Measurements from ENCODE around the gene CEP41. TPM values are rescaled to one million over a fixed set of nuclear protein-coding genes. Genes with fewer than 3 reads are reported as not detected.

Gene CEP41
- total RNA-seq, 1 donor from 2014 or later: 11.3 TPM

- H3K27ac ChIP-seq: no peak overlapping the region
Measured at GRCh38 chr7:130394421-130395195, 46.2 kb downstream of the CEP41 start.

DNA sequence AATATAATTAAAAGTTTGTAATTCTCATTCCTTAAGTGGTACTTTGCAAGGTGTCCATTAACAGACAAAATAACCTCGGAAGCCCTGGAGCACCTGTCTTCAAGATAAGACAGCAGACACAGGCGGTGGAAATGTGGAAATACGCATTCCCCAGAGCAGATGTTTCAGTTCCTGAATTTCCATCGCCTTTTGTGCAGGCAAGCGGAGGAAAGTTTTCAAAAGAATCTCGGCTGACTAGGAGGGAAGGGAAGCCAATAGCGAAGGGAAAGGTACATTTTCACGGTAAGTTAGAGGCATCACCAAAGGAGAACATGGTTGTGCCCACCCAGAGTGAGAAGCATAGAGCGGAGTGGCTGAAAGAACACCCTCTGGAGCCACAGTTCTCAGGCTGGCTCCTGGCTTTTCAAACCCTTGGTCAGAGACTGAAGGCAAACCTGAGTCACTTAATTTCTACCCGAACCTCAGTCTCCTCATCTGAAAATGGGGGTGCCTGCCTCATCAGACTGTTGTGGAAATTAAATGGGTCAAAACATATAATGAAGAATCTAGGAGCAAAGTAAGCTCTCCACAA, 46.9 kb downstream of the CEP41 start:
- no peak for DNase-seq
- peak overlapping the region; percentile 25 for H3K27ac ChIP-seq
- intact Hi-C loops (cut with DNase I): no loop called here
- H3K9me3 ChIP-seq: no peaks in the 10 kb centered on the region
- H3K27me3 ChIP-seq: no peaks in the 10 kb centered on the region
- no peak for ATAC-seq
- TF ChIP-seq, protein P1, sequence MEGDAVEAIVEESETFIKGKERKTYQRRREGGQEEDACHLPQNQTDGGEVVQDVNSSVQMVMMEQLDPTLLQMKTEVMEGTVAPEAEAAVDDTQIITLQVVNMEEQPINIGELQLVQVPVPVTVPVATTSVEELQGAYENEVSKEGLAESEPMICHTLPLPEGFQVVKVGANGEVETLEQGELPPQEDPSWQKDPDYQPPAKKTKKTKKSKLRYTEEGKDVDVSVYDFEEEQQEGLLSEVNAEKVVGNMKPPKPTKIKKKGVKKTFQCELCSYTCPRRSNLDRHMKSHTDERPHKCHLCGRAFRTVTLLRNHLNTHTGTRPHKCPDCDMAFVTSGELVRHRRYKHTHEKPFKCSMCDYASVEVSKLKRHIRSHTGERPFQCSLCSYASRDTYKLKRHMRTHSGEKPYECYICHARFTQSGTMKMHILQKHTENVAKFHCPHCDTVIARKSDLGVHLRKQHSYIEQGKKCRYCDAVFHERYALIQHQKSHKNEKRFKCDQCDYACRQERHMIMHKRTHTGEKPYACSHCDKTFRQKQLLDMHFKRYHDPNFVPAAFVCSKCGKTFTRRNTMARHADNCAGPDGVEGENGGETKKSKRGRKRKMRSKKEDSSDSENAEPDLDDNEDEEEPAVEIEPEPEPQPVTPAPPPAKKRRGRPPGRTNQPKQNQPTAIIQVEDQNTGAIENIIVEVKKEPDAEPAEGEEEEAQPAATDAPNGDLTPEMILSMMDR (IDR thresholded peaks at IDR 0.05): no peak
- peaks cover 12% of the 10 kb centered on the region for H3K4me1 ChIP-seq
- H3K4me3 ChIP-seq: no peak overlapping the region
- no peaks in the 10 kb centered on the region for H3K36me3 ChIP-seq

More at GRCh38 chr7:130394421-130395195, 46.2 kb downstream of the CEP41 start:
- ATAC-seq (no peak), DNase-seq (no peak)
- H3K27me3 ChIP-seq: no peaks in the 10 kb centered on the region
- peaks cover 12% of the 10 kb centered on the region for H3K4me1 ChIP-seq
- intact Hi-C loops (cut with DNase I): no loop called here
- TF ChIP-seq, protein P1 (IDR thresholded peaks at IDR 0.05): no peak
- no peaks in the 10 kb centered on the region for H3K9me3 ChIP-seq
- H3K4me3 ChIP-seq: no peak overlapping the region
- no peaks in the 10 kb centered on the region for H3K36me3 ChIP-seq

- Histone ChIP-seq H3K27ac (peak overlapping the region; percentile 25), H3K4me3 (no peak overlapping the region), H3K27me3 (no peaks in the 10 kb centered on the region), H3K4me1 (peaks cover 11% of the 10 kb centered on the region), H3K36me3 (no peaks in the 10 kb centered on the region), H3K9me3 (no peaks in the 10 kb centered on the region)
- ATAC-seq: no peak
- intact Hi-C loops (cut with DNase I): no loop called here
- TF ChIP-seq, protein P1 (IDR thresholded peaks at IDR 0.05): no peak
- DNase-seq: no peak
Measured at GRCh38 chr7:130393101-130393561, 47.7 kb downstream of the CEP41 start.

DNA sequence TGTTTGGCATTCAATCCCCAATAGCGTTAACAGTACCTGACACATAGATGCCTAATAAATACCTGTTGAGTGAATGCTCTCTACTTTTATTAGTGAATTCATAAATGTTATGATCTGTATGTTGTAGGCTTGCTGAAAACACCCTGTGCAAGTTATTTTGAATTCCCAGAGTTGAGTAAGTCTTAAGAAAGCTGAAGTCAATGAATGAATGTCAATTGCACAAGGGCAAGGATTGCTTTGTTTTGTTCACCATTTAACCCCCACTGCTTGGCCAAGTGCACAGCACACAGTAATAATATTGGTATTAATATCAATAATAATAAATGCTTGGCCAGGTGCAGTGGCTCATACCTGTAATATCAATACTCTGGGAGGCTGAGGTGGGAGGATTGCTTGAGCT, 50.3 kb downstream of the CEP41 start:
- intact Hi-C loops (cut with DNase I): no loop called here
- H3K4me1 ChIP-seq: no peaks in the 10 kb centered on the region
- no peaks in the 10 kb centered on the region for H3K36me3 ChIP-seq
- no peak for DNase-seq
- no peak overlapping the region for H3K27ac ChIP-seq
- H3K9me3 ChIP-seq: no peaks in the 10 kb centered on the region
- ATAC-seq: no peak
- TF ChIP-seq, protein P1 (IDR thresholded peaks at IDR 0.05): no peak
- no peak overlapping the region for H3K4me3 ChIP-seq
- H3K27me3 ChIP-seq: no peaks in the 10 kb centered on the region

DNA sequence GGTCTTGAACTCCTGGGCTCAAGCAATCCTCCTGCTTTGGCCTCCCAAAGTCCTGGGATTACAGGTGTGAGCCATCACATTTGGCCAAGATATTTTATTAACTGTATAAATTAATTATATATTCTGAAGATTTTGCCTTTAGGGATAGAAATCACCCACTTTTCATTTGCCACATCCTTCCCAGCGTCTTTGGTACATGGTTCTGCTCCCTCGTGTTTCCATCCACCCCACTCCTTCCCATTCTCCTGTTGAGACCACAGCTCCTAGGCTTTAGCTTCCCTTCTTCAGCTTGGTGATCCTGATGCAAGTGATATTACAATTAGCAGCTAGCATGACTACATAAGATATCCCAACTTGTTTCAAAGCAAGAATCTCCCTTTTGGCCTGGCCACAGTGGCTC, 52.1 kb downstream of the CEP41 start:
- no peaks in the 10 kb centered on the region for H3K9me3 ChIP-seq
- no peaks in the 10 kb centered on the region for H3K4me1 ChIP-seq
- no peaks in the 10 kb centered on the region for H3K36me3 ChIP-seq
- TF ChIP-seq, protein P1 (IDR thresholded peaks at IDR 0.05): no peak
- no peak for ATAC-seq
- intact Hi-C loops (cut with DNase I): no loop called here
- H3K4me3 ChIP-seq: no peak overlapping the region
- no peaks in the 10 kb centered on the region for H3K27me3 ChIP-seq
- no peak for DNase-seq
- no peak overlapping the region for H3K27ac ChIP-seq
